Parathyroid adenoma (tissue), 2 donors: Measurements from ENCODE around the gene LAP3.
"Not testable (repeated sequence)": the region's sequence is repeated elsewhere in the genome, so short reads cannot be mapped to it uniquely, and the experiment has no call there.

ENCODE experiments used
- H2AFZ ChIP-seq: fragments of 300-600 bp; sonication (generic); one replicate; pipeline ENCODE4 v1.7.0; 2017; ENCODE audit warnings: antibody characterized with exemption, mild to moderate bottlenecking
- H3K27ac ChIP-seq: fragments of 300-600 bp; sonication (generic); one replicate; pipeline ENCODE4 v1.7.0; 2017
- H3K27me3 ChIP-seq: fragments of 300-600 bp; sonication (generic); one replicate; pipeline ENCODE4 v1.7.0; 2017; ENCODE audit warnings: low read length; ENCODE audit not compliant: control insufficient read depth, insufficient read depth
- H3K36me3 ChIP-seq: fragments of 300-600 bp; sonication (generic); one replicate; pipeline ENCODE4 v1.7.0; 2017; ENCODE audit warnings: low read length; ENCODE audit not compliant: control insufficient read depth, insufficient read depth
- H3K4me1 ChIP-seq: fragments of 300-600 bp; sonication (generic); one replicate; pipeline ENCODE4 v1.7.0; 2017; ENCODE audit warnings: control low read depth
- H3K4me2 ChIP-seq: fragments of 300-600 bp; sonication (generic); one replicate; pipeline ENCODE4 v1.7.0; 2017; ENCODE audit warnings: low read length
- H3K4me3 ChIP-seq: fragments of 300-600 bp; sonication (generic); one replicate; pipeline ENCODE4 v1.7.0; 2017; ENCODE audit warnings: low read depth, low read length
- H3K79me2 ChIP-seq: fragments of 300-600 bp; sonication (generic); one replicate; pipeline ENCODE4 v1.7.0; 2017; ENCODE audit warnings: control low read depth
- H3K9ac ChIP-seq: fragments of 300-600 bp; sonication (generic); one replicate; pipeline ENCODE4 v1.7.0; 2017; ENCODE audit warnings: mild to moderate bottlenecking
- H3K9me3 ChIP-seq: fragments of 300-600 bp; sonication (generic); one replicate; pipeline ENCODE4 v1.7.0; 2017; ENCODE audit warnings: low read length; ENCODE audit not compliant: control insufficient read depth
- CTCF ChIP-seq: fragments of 300-600 bp; sonication (generic); IDR thresholded peaks from one replicate; pipeline ENCODE4 v1.7.0; 2017; ENCODE audit warnings: antibody characterized with exemption, mild to moderate bottlenecking
- donor health status: primary hyperparathyroidism.

Gene LAP3

GRCh38 chr4:17574206-17574605, 2.8 kb upstream of the LAP3 start:
- Histone ChIP-seq H3K36me3 (no peaks in the 10 kb centered on the region), H3K4me3 (no peak overlapping the region), H3K9ac (no peak overlapping the region), H3K27me3 (no peaks in the 10 kb centered on the region), H3K4me1 (peaks cover 3% of the 10 kb centered on the region), H3K9me3 (no peaks in the 10 kb centered on the region), H3K79me2 (no peaks in the 10 kb centered on the region), H3K4me2 (no peak overlapping the region), H3K27ac (no peak overlapping the region), H2AFZ (no peak overlapping the region)
- TF ChIP-seq CTCF, result no peak

- H3K36me3 ChIP-seq, result not testable (repeated sequence)
Measured at GRCh38 chr4:17575177-17575576, 1.8 kb upstream of the LAP3 start.

GRCh38 chr4:17577665-17578481, 875 bp downstream of the LAP3 start:
- Histone ChIP-seq H3K79me2 (no peaks in the 10 kb centered on the region), H3K27me3 (no peaks in the 10 kb centered on the region), H3K27ac (peak overlapping the region; percentile 89), H3K4me2 (peak overlapping the region; percentile 80), H2AFZ (peak overlapping the region; percentile 84), H3K4me3 (peak overlapping the region; percentile 81), H3K4me1 (peaks cover 3% of the 10 kb centered on the region), H3K36me3 (no peaks in the 10 kb centered on the region), H3K9me3 (no peaks in the 10 kb centered on the region), H3K9ac (peak overlapping the region; percentile 67)
- TF ChIP-seq CTCF, result no peak

More at GRCh38 chr4:17575177-17575576, 1.8 kb upstream of the LAP3 start:
- H3K27me3 ChIP-seq, H3K27ac ChIP-seq, H3K4me2 ChIP-seq, H3K9me3 ChIP-seq, H2AFZ ChIP-seq, H3K9ac ChIP-seq, H3K4me3 ChIP-seq, H3K4me1 ChIP-seq, H3K79me2 ChIP-seq: not testable (repeated sequence)

- H2AFZ ChIP-seq, result no peak overlapping the region
- no peaks in the 10 kb centered on the region for H3K9me3 ChIP-seq
- no peaks in the 10 kb centered on the region for H3K36me3 ChIP-seq
- peaks cover 3% of the 10 kb centered on the region for H3K4me1 ChIP-seq
- no peaks in the 10 kb centered on the region for H3K27me3 ChIP-seq
- no peaks in the 10 kb centered on the region for H3K79me2 ChIP-seq
- H3K9ac ChIP-seq, result no peak overlapping the region
- H3K4me3 ChIP-seq, result peak overlapping the region; percentile 81
- no peak for TF ChIP-seq CTCF
- peak overlapping the region; percentile 89 for H3K27ac ChIP-seq
- peak overlapping the region; percentile 80 for H3K4me2 ChIP-seq
Measured at GRCh38 chr4:17578482-17578891, 1.5 kb downstream of the LAP3 start.

- Histone ChIP-seq H3K27ac (peak overlapping the region; percentile 56), H3K4me2 (no peak overlapping the region), H3K36me3 (no peaks in the 10 kb centered on the region), H3K4me1 (peaks cover 3% of the 10 kb centered on the region), H3K9ac (no peak overlapping the region), H3K27me3 (no peaks in the 10 kb centered on the region), H3K79me2 (no peaks in the 10 kb centered on the region), H2AFZ (no peak overlapping the region), H3K4me3 (no peak overlapping the region), H3K9me3 (no peaks in the 10 kb centered on the region)
- TF ChIP-seq CTCF, result no peak
Measured at GRCh38 chr4:17580969-17581368, 4.0 kb downstream of the LAP3 start.
